ENCODE data around the gene CACNA1G.

Gene CACNA1G

GRCh38 chr17:50527949-50528474 lies 32.5 kb upstream of the CACNA1G start:
- Histone ChIP-seq H3K27ac (no peak overlapping the region), H3K4me1 (peaks cover 0 to 14% (median 4%) of the 10 kb centered on the region in 4 donors), H3K36me3 (no peaks in the 10 kb centered on the region), H3K4me3 (no peak overlapping the region), H3K27me3 (peaks cover 2 to 57% of the 10 kb centered on the region in 2 donors), H3K9me3 (no peaks in the 10 kb centered on the region)
- TF ChIP-seq CTCF (IDR thresholded peaks at IDR 0.05): no peak
- no peak for DNase-seq
- intact Hi-C loops (cut with DNase I; ENCODE audit: low total_unique reads): no loop called here

- Histone ChIP-seq H3K27me3 (peaks cover 2 to 74% of the 10 kb centered on the region in 2 donors), H3K4me3 (no peak overlapping the region), H3K27ac (no peak overlapping the region), H3K36me3 (no peaks in the 10 kb centered on the region), H3K4me1 (peaks cover 0 to 32% (median 17%) of the 10 kb centered on the region in 4 donors), H3K9me3 (no peaks in the 10 kb centered on the region)
- intact Hi-C loops (cut with DNase I; ENCODE audit: low total_unique reads): no loop called here
- DNase-seq: no peak
- no peak for TF ChIP-seq CTCF (IDR thresholded peaks at IDR 0.05)
These were observed 30.7 kb upstream of the CACNA1G start for GRCh38 chr17:50529849-50530248.

- no peak overlapping the region for H3K4me3 ChIP-seq
- H3K36me3 ChIP-seq: peaks cover 0 to 1% (median 0%) of the 10 kb centered on the region in 3 donors
- H3K27me3 ChIP-seq: peaks cover 2 to 75% of the 10 kb centered on the region in 2 donors
- H3K9me3 ChIP-seq: no peaks in the 10 kb centered on the region
- intact Hi-C loops (cut with DNase I; ENCODE audit: low total_unique reads): no loop called here
- H3K4me1 ChIP-seq: peaks cover 0 to 32% (median 17%) of the 10 kb centered on the region in 4 donors
- no peak for DNase-seq
- no peak overlapping the region for H3K27ac ChIP-seq
- TF ChIP-seq CTCF (IDR thresholded peaks at IDR 0.05): no peak
These were observed 29.0 kb upstream of the CACNA1G start for GRCh38 chr17:50531428-50532025.

- peaks cover 2 to 69% of the 10 kb centered on the region in 2 donors for H3K27me3 ChIP-seq
- no peak for DNase-seq
These were observed 28.0 kb upstream of the CACNA1G start, which contains the start of gene EPN3 for GRCh38 chr17:50532452-50533024. Gene EPN3, plus strand, starts transcription at chr17:50532735. Its CDS starts 3,822 bp downstream, at chr17:50536557.

GRCh38 chr17:50533185-50533584 lies 27.3 kb upstream of the CACNA1G start:
- H3K36me3 ChIP-seq: peaks cover 0 to 8% (median 0%) of the 10 kb centered on the region in 3 donors
- TF ChIP-seq CTCF (IDR thresholded peaks at IDR 0.05): no peak
- H3K27ac ChIP-seq: no peak overlapping the region
- intact Hi-C loops (cut with DNase I; ENCODE audit: low total_unique reads): no loop called here
- no peaks in the 10 kb centered on the region for H3K9me3 ChIP-seq
- H3K27me3 ChIP-seq: peaks cover 2 to 64% of the 10 kb centered on the region in 2 donors
- no peak for DNase-seq
- H3K4me1 ChIP-seq: peaks cover 0 to 32% (median 17%) of the 10 kb centered on the region in 4 donors
- no peak overlapping the region for H3K4me3 ChIP-seq

More at GRCh38 chr17:50532452-50533024, 28.0 kb upstream of the CACNA1G start, which contains the start of gene EPN3:
- TF ChIP-seq CTCF (IDR thresholded peaks at IDR 0.05): no peak
- intact Hi-C loops (cut with DNase I; ENCODE audit: low total_unique reads): no loop called here
- Histone ChIP-seq H3K4me3 (no peak within 1 kb of the TSS), H3K36me3 (peaks cover 0 to 8% (median 0%) of the 10 kb centered on the region in 3 donors), H3K9me3 (no peaks in the 10 kb centered on the region), H3K27ac (no peak within 1 kb of the TSS), H3K4me1 (peaks cover 0 to 32% (median 17%) of the 10 kb centered on the region in 4 donors)

All from tibial artery (tissue), 4 donors.